ENCODE results near the gene WWOX. TPM values are rescaled to one million over a fixed set of nuclear protein-coding genes. Genes with fewer than 3 reads are reported as not detected.

WWOX gene
- total RNA-seq, 2 donors from 2014 or later, result 30.0 to 35.4 TPM

DNA sequence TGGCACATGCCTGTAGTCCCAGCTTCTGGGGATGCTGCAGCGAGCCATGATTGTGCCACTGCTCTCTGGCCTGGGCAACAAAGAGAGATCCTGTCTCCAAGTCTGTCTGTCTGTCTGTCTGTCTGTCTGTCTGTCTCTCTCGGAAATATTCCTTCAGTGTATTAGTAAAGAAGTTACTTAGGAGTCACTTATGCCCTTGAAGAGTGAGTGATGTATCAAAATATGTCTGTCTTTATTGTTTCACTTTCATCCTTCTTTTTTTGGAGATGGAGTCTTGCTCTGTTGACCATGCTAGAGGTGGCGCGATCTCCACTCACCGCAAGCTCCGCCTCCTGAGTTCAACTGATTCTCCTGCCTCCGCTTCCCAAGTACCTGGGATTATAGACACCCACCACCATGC is 410.5 kb downstream of the WWOX start:
- no peak overlapping the region for H3K27ac Mint-ChIP-seq

GRCh38 chr16:78510496-78510895 is 411.0 kb downstream of the WWOX start:
- no peaks in the 10 kb centered on the region for H3K9me3 ChIP-seq (ENCODE audit: control insufficient read depth, low read length)
- no peak overlapping the region for H3K9ac ChIP-seq (ENCODE audit: extremely low read depth, low read length, poor library complexity, severe bottlenecking)
- Mint-ChIP-seq H3K36me3 (ENCODE audit: low read depth) (no peaks in the 10 kb centered on the region), H3K9me3 (no peaks in the 10 kb centered on the region), H3K27ac (no peak overlapping the region), H3K27me3 (ENCODE audit: insufficient read depth) (no peaks in the 10 kb centered on the region), H3K4me3 (no peak overlapping the region), H3K4me1 (peaks cover 9% of the 10 kb centered on the region)
- no peaks in the 10 kb centered on the region for H3K36me3 ChIP-seq (ENCODE audit: control insufficient read depth, insufficient read depth, low read length)
- no peak for DNase-seq
- H3K4me3 ChIP-seq (ENCODE audit: low read length), result no peak overlapping the region
- no peaks in the 10 kb centered on the region for H3K27me3 ChIP-seq (ENCODE audit: control insufficient read depth, insufficient read depth, low read length, poor library complexity, severe bottlenecking)
- WGBS, 2 experiments (ENCODE audit: insufficient coverage in 1 of 2, insufficient read length in 1 of 2), result 97 to 100% methylated on average over 3 to 4 of the region's 4 CpGs
- TF ChIP-seq, protein P1, sequence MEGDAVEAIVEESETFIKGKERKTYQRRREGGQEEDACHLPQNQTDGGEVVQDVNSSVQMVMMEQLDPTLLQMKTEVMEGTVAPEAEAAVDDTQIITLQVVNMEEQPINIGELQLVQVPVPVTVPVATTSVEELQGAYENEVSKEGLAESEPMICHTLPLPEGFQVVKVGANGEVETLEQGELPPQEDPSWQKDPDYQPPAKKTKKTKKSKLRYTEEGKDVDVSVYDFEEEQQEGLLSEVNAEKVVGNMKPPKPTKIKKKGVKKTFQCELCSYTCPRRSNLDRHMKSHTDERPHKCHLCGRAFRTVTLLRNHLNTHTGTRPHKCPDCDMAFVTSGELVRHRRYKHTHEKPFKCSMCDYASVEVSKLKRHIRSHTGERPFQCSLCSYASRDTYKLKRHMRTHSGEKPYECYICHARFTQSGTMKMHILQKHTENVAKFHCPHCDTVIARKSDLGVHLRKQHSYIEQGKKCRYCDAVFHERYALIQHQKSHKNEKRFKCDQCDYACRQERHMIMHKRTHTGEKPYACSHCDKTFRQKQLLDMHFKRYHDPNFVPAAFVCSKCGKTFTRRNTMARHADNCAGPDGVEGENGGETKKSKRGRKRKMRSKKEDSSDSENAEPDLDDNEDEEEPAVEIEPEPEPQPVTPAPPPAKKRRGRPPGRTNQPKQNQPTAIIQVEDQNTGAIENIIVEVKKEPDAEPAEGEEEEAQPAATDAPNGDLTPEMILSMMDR (conservative IDR thresholded peaks at IDR 0.05), result no peak
- peaks cover 2% of the 10 kb centered on the region for H3K4me1 ChIP-seq (ENCODE audit: control insufficient read depth, insufficient read depth, low read length)
- no peak overlapping the region for H3K27ac ChIP-seq (ENCODE audit: low read depth, low read length)

More for the DNA sequence above, 410.5 kb downstream of the WWOX start:
- Histone ChIP-seq H3K27me3 (ENCODE audit: control insufficient read depth, insufficient read depth, low read length, poor library complexity, severe bottlenecking) (no peaks in the 10 kb centered on the region), H3K9ac (ENCODE audit: extremely low read depth, low read length, poor library complexity, severe bottlenecking) (no peak overlapping the region), H3K4me1 (ENCODE audit: control insufficient read depth, insufficient read depth, low read length) (peaks cover 7% of the 10 kb centered on the region), H3K27ac (ENCODE audit: low read depth, low read length) (no peak overlapping the region), H3K4me3 (ENCODE audit: low read length) (no peak overlapping the region), H3K36me3 (ENCODE audit: control insufficient read depth, insufficient read depth, low read length) (no peaks in the 10 kb centered on the region), H3K9me3 (ENCODE audit: control insufficient read depth, low read length) (no peaks in the 10 kb centered on the region)
- Mint-ChIP-seq H3K27me3 (ENCODE audit: insufficient read depth) (no peaks in the 10 kb centered on the region), H3K4me1 (peaks cover 14% of the 10 kb centered on the region), H3K4me3 (no peak overlapping the region), H3K36me3 (ENCODE audit: low read depth) (no peaks in the 10 kb centered on the region), H3K9me3 (no peaks in the 10 kb centered on the region)
- DNase-seq, result no peak
- WGBS, 2 experiments (ENCODE audit: insufficient coverage in 1 of 2, insufficient read length in 1 of 2), result 86 to 94% methylated on average over 1 to 7 of the region's 7 CpGs
- TF ChIP-seq, protein P1 (conservative IDR thresholded peaks at IDR 0.05), result no peak

DNA sequence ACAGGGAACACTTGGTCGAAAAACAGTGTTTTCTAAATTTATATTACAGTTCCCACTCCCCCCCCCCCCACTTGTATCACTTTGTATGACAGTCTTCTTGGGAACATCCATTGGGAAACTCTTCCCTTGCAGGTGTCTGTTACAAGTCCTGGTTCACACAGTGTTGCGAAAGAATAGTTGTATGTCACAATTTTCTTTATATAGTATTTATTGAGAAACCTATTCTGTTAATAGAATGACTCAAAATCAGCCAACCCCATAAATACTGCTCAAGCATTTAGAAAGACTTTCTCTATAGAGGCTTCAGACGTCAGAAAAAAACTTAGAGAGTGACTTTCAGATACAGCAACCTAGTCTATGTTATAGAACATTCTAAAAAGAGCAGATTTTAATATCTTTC is 414.4 kb downstream of the WWOX start:
- Histone ChIP-seq H3K27ac (ENCODE audit: low read depth, low read length) (no peak overlapping the region), H3K27me3 (ENCODE audit: control insufficient read depth, insufficient read depth, low read length, poor library complexity, severe bottlenecking) (no peaks in the 10 kb centered on the region), H3K36me3 (ENCODE audit: control insufficient read depth, insufficient read depth, low read length) (no peaks in the 10 kb centered on the region), H3K4me1 (ENCODE audit: control insufficient read depth, insufficient read depth, low read length) (no peaks in the 10 kb centered on the region), H3K9ac (ENCODE audit: extremely low read depth, low read length, poor library complexity, severe bottlenecking) (no peak overlapping the region), H3K9me3 (ENCODE audit: control insufficient read depth, low read length) (no peaks in the 10 kb centered on the region), H3K4me3 (ENCODE audit: low read length) (no peak overlapping the region)
- Mint-ChIP-seq H3K9me3 (no peaks in the 10 kb centered on the region), H3K36me3 (ENCODE audit: low read depth) (no peaks in the 10 kb centered on the region), H3K27ac (no peak overlapping the region), H3K27me3 (ENCODE audit: insufficient read depth) (no peaks in the 10 kb centered on the region), H3K4me1 (no peaks in the 10 kb centered on the region), H3K4me3 (no peak overlapping the region)
- TF ChIP-seq, protein P1 (conservative IDR thresholded peaks at IDR 0.05), result no peak
- DNase-seq, result no peak
- WGBS, 2 experiments (ENCODE audit: insufficient coverage in 1 of 2, insufficient read length in 1 of 2), result 90 to 93% methylated on average over 2 of the region's 3 CpGs

Data from endodermal cell (in vitro differentiated cells).